ENCODE results near the gene PANK4. TPM values are rescaled to one million over a fixed set of nuclear protein-coding genes. Genes with fewer than 3 reads are reported as not detected.
"Not testable (repeated sequence)": the region's sequence is repeated elsewhere in the genome, so short reads cannot be mapped to it uniquely, and the experiment has no call there.

The PANK4 gene
- total and polyA plus RNA-seq, 2 donors (not counting 3 experiments of a cell fraction or from before 2014, with no cell fraction given): 22.1 to 34.0 TPM

- not testable (repeated sequence) for BruUV-seq (replicated peaks); H3K27ac ChIP-seq (ENCODE audit: insufficient read depth, low read depth, low read length); H3K9ac ChIP-seq (replicated peaks; ENCODE audit: extremely low read depth, insufficient read depth, low read length)
Observed at GRCh38 chr1:2549367-2550029, 23.1 kb upstream of the PANK4 start.

GRCh38 chr1:2548068-2548589 lies 21.7 kb upstream of the PANK4 start:
- ChIA-PET CTCF (interaction anchor here (0.6 to 2.5 kb wide), 16 partner anchors 14 to 353 kb away, joined by 3 to 18 read pairs (median 4); partner anchors contain the start of genes FAAP20, PANK4 and PEX10), POLR2A (interaction anchor here (0.6 to 1.0 kb wide), 4 partner anchors 21 to 664 kb away, joined by 3 read pairs; partner anchors contain the start of gene PANK4)
- intact Hi-C loops (cut with micrococcal nuclease): loop anchor here (1.0 to 2.0 kb wide), 4 partner anchors 30 to 358 kb away; no protein-coding TSS in a partner anchor
- Histone ChIP-seq H3K79me2 (ENCODE audit: control insufficient read depth, insufficient read depth, low read length) (no peaks in the 10 kb centered on the region), H2AFZ (ENCODE audit: low read depth, low read length) (peak overlapping the region; percentile 6), H3K4me3 (replicated peaks in 1 of 3; ENCODE audit: insufficient read depth in 1 of 3, low read depth in 1 of 3, low read length in 3 of 3) (no peak overlapping the region), H3K27ac (ENCODE audit: insufficient read depth, low read depth, low read length) (peak overlapping the region; percentile 87), H4K20me1 (replicated peaks; ENCODE audit: control insufficient read depth, extremely low read depth, insufficient read depth, low read length) (no peaks in the 10 kb centered on the region), H3K4me2 (ENCODE audit: insufficient read depth, low read length) (peak overlapping the region; percentile 25), H3K27me3 (ENCODE audit: control insufficient read depth in 2 of 2, insufficient read depth in 2 of 2, low read length in 2 of 2) (no peaks in the 10 kb centered on the region), H3K9ac (replicated peaks; ENCODE audit: extremely low read depth, insufficient read depth, low read length) (no peak overlapping the region), H3K9me3 (replicated peaks; ENCODE audit: control insufficient read depth, insufficient read depth, low read length) (no peaks in the 10 kb centered on the region), H3K4me1 (ENCODE audit: control insufficient read depth, extremely low read depth, insufficient read depth, low read length) (peaks cover 27% of the 10 kb centered on the region), H3K36me3 (ENCODE audit: control insufficient read depth in 2 of 2, extremely low read depth in 1 of 2, insufficient read depth in 2 of 2, low read length in 2 of 2) (no peaks in the 10 kb centered on the region), H3K9me1 (replicated peaks; ENCODE audit: control insufficient read depth, extremely low read depth, insufficient read depth, low read length) (no peaks in the 10 kb centered on the region)
- peak; percentile 58 for DNase-seq (ENCODE audit: low read depth, low spot score)
- dilution Hi-C loops (cut with MboI; ENCODE audit: extremely low pct_ligation_motif_present, low sequenced_read_pairs): no loop called here
- BruUV-seq (replicated peaks): no TSS peak
- peak; percentile 83 for FAIRE-seq
- TF ChIP-seq JUN (IDR thresholded peaks at IDR 0.05; ENCODE audit: borderline replicate concordance, insufficient read depth, insufficient read length, low read depth) (no peak), GATA2 (IDR thresholded peaks at IDR 0.05; ENCODE audit: insufficient read depth, insufficient read length, low read depth, low read length) (no peak), POLR2AphosphoS5 (IDR thresholded peaks at IDR 0.05; ENCODE audit: insufficient read depth, low read depth, low read length) (peak; percentile 21)
- TF ChIP-seq, protein P1, sequence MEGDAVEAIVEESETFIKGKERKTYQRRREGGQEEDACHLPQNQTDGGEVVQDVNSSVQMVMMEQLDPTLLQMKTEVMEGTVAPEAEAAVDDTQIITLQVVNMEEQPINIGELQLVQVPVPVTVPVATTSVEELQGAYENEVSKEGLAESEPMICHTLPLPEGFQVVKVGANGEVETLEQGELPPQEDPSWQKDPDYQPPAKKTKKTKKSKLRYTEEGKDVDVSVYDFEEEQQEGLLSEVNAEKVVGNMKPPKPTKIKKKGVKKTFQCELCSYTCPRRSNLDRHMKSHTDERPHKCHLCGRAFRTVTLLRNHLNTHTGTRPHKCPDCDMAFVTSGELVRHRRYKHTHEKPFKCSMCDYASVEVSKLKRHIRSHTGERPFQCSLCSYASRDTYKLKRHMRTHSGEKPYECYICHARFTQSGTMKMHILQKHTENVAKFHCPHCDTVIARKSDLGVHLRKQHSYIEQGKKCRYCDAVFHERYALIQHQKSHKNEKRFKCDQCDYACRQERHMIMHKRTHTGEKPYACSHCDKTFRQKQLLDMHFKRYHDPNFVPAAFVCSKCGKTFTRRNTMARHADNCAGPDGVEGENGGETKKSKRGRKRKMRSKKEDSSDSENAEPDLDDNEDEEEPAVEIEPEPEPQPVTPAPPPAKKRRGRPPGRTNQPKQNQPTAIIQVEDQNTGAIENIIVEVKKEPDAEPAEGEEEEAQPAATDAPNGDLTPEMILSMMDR (IDR thresholded peaks at IDR 0.05; ENCODE audit: extremely low read depth in 1 of 2, insufficient read depth in 1 of 2, low read depth in 1 of 2, low read length in 2 of 2): peak; percentile 93 to 95
- TF ChIP-seq, protein P2, sequence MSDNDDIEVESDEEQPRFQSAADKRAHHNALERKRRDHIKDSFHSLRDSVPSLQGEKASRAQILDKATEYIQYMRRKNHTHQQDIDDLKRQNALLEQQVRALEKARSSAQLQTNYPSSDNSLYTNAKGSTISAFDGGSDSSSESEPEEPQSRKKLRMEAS (IDR thresholded peaks at IDR 0.05; ENCODE audit: insufficient read depth, insufficient read length): no peak

More at GRCh38 chr1:2549367-2550029, 23.1 kb upstream of the PANK4 start:
- H3K36me3 ChIP-seq (ENCODE audit: control insufficient read depth in 2 of 2, extremely low read depth in 1 of 2, insufficient read depth in 2 of 2, low read length in 2 of 2); H2AFZ ChIP-seq (ENCODE audit: low read depth, low read length); H3K4me3 ChIP-seq (replicated peaks in 1 of 3; ENCODE audit: insufficient read depth in 1 of 3, low read depth in 1 of 3, low read length in 3 of 3); H3K4me2 ChIP-seq (ENCODE audit: insufficient read depth, low read length); H4K20me1 ChIP-seq (replicated peaks; ENCODE audit: control insufficient read depth, extremely low read depth, insufficient read depth, low read length); H3K9me3 ChIP-seq (replicated peaks; ENCODE audit: control insufficient read depth, insufficient read depth, low read length); H3K79me2 ChIP-seq (ENCODE audit: control insufficient read depth, insufficient read depth, low read length); dilution Hi-C loops (cut with MboI; ENCODE audit: extremely low pct_ligation_motif_present, low sequenced_read_pairs); DNase-seq (ENCODE audit: low read depth, low spot score); H3K27me3 ChIP-seq (ENCODE audit: control insufficient read depth in 2 of 2, insufficient read depth in 2 of 2, low read length in 2 of 2); H3K9me1 ChIP-seq (replicated peaks; ENCODE audit: control insufficient read depth, extremely low read depth, insufficient read depth, low read length); POLR2A ChIA-PET: not testable (repeated sequence)
- CTCF ChIA-PET: interaction anchor here (0.8 to 1.4 kb wide), 5 partner anchors 12 to 136 kb away, joined by 3 to 18 read pairs (median 5); partner anchors contain the start of genes PANK4 and PEX10
- peaks cover 36% of the 10 kb centered on the region for H3K4me1 ChIP-seq (ENCODE audit: control insufficient read depth, extremely low read depth, insufficient read depth, low read length)
- peak; percentile 8 for FAIRE-seq
- intact Hi-C loops (cut with micrococcal nuclease): loop anchor here (2.0 kb wide), 1 partner anchor 93 kb away; no protein-coding TSS in a partner anchor

Data from endothelial cell of umbilical vein (primary cell).